Heart left ventricle (tissue), 13 donors: Measurements from ENCODE around the gene SLC7A9.

ENCODE experiments used
- POLR2A ChIP-seq, 2 donors: fragments of 450-650 bp; IDR thresholded peaks; one replicate each; pipeline ENCODE4 v1.6.1; 2017; ENCODE audit warnings: antibody characterized with exemption in 2 of 2, mild to moderate bottlenecking in 2 of 2, moderate library complexity in 2 of 2
- TF ChIP-seq, protein P1 (sequence below), 12 donors: fragments of 200-600 bp; sonication (generic) in 4 of 12; IDR thresholded peaks; one replicate each; pipeline versions ENCODE4 v1.5.0 to v1.8.0; 2018 to 2022; ENCODE audit warnings: antibody characterized with exemption in 12 of 12, mild to moderate bottlenecking in 5 of 12
- donor health status: ischemic (EF 13 %, LVEDD 7.1; RV severe dilation, severe dysfunction).
- donor health status: DM: no; HTN: yes; CAD: no.
- donor health status: DM: no; HTN: no; CAD: no.
- donor health status: ischemic (EF 25% LVEDD 6.9; RV normal size, moderate dysfunction).
- donor health status: ischemic (EF 25% LVEDD 5.7; RV mildly dilated, moderate dysfunction).
- donor health status: ischemic (EF 35%, LVEDD 5.7; RV mildly dilated, moderate dysfunction).
- donor health status: nonischemic (EF 11% LVEDD 7.7; RV severe dilation, severe dysfunction).
- donor health status: DM: yes; HTN: yes; CAD: no.
- donor health status: PGD.
- donor health status: ischemic (EF 29% LVEDD 5.4; RV normal size, mild dysfunction).
- donor health status: nonischemic (EF 23%, LVEDD 6.1; RV moderate dilation, normal function).

- no peak for TF ChIP-seq POLR2A (IDR thresholded peaks at IDR 0.05)
- TF ChIP-seq, protein P1, sequence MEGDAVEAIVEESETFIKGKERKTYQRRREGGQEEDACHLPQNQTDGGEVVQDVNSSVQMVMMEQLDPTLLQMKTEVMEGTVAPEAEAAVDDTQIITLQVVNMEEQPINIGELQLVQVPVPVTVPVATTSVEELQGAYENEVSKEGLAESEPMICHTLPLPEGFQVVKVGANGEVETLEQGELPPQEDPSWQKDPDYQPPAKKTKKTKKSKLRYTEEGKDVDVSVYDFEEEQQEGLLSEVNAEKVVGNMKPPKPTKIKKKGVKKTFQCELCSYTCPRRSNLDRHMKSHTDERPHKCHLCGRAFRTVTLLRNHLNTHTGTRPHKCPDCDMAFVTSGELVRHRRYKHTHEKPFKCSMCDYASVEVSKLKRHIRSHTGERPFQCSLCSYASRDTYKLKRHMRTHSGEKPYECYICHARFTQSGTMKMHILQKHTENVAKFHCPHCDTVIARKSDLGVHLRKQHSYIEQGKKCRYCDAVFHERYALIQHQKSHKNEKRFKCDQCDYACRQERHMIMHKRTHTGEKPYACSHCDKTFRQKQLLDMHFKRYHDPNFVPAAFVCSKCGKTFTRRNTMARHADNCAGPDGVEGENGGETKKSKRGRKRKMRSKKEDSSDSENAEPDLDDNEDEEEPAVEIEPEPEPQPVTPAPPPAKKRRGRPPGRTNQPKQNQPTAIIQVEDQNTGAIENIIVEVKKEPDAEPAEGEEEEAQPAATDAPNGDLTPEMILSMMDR (IDR thresholded peaks at IDR 0.05), result no peak
Measured at GRCh38 chr19:32917616-32917996, 48.0 kb upstream of the SLC7A9 start.
